ENCODE data around the gene GPR35.

GRCh38 chr2:240595381-240596079 lies 29.8 kb upstream of the GPR35 start:
- TF ChIP-seq CTCF (IDR thresholded peaks at IDR 0.05) (no peak), POLR2A (IDR thresholded peaks at IDR 0.05) (no peak), POLR2AphosphoS5 (IDR thresholded peaks at IDR 0.05) (no peak), EP300 (IDR thresholded peaks at IDR 0.05) (no peak)

All from sigmoid colon (tissue), 4 donors.